ENCODE measurements around the gene AURKB. TPM values are rescaled to one million over a fixed set of nuclear protein-coding genes. Genes with fewer than 3 reads are reported as not detected.
A peak's percentile ranks its signal among the peaks of the same experiment; 100 is the strongest.

AURKB gene
- total and polyA plus RNA-seq, 2 of the 13 experiments (the other 11 are each of a cell fraction or from before 2014, with no cell fraction given): 29.5 to 75.3 TPM

- TF ChIP-seq ZFP36L1 (CRISPR knock-in tag; IDR thresholded peaks at IDR 0.05) (0 out of 2 replicates have a peak, but pooled peaks have one; percentile 45), CHCHD3 (CRISPR knock-in tag; IDR thresholded peaks at IDR 0.05) (no peak), ZNF652 (CRISPR knock-in tag; IDR thresholded peaks at IDR 0.05; ENCODE audit: borderline replicate concordance, low read depth) (no peak), ZNF768 (CRISPR knock-in tag; IDR thresholded peaks at IDR 0.05) (peak; percentile 66), NR3C1 (CRISPR knock-in tag; IDR thresholded peaks at IDR 0.05) (no peak), TEAD3 (CRISPR knock-in tag; optimal IDR thresholded peaks at IDR 0.05; ENCODE audit: borderline replicate concordance) (no peak), E2F5 (CRISPR knock-in tag; conservative IDR thresholded peaks at IDR 0.05) (no peak), BATF2 (CRISPR knock-in tag; IDR thresholded peaks at IDR 0.05) (no peak), MTF1 (CRISPR knock-in tag; IDR thresholded peaks at IDR 0.05) (no peak), CHD4 (IDR thresholded peaks at IDR 0.05; ENCODE audit: borderline replicate concordance, low read length) (no peak), PHF5A (CRISPR knock-in tag; IDR thresholded peaks at IDR 0.05; ENCODE audit: low read depth, unreplicated experiment) (no peak), KLF6 (CRISPR knock-in tag; IDR thresholded peaks at IDR 0.05) (no peak), ZBTB37 (CRISPR knock-in tag; IDR thresholded peaks at IDR 0.05) (no peak), STAT6 (CRISPR knock-in tag; IDR thresholded peaks at IDR 0.05; ENCODE audit: borderline replicate concordance) (no peak), CSRNP1 (CRISPR knock-in tag; IDR thresholded peaks at IDR 0.05) (no peak), PITX1 (CRISPR knock-in tag; IDR thresholded peaks at IDR 0.05) (no peak), RBM22 (optimal IDR thresholded peaks at IDR 0.05; ENCODE audit: low read length) (no peak), NR2C2 (CRISPR knock-in tag; IDR thresholded peaks at IDR 0.05; ENCODE audit: borderline replicate concordance) (no peak), ZSCAN20 (CRISPR knock-in tag; IDR thresholded peaks at IDR 0.05; ENCODE audit: borderline replicate concordance) (no peak), SIX1 (CRISPR knock-in tag; IDR thresholded peaks at IDR 0.05; ENCODE audit: borderline replicate concordance) (no peak)
Observed at GRCh38 chr17:8162997-8163977, 47.1 kb downstream of the AURKB start (continued).

Measured in HepG2 (cell line).